ENCODE measurements around the gene CHCHD3. TPM values are rescaled to one million over a fixed set of nuclear protein-coding genes. Genes with fewer than 3 reads are reported as not detected.

Gene CHCHD3
- total and polyA plus RNA-seq, 2 donors (not counting 1 experiment from before 2014, with no cell fraction given) = 80.8 to 94.0 TPM

DNA sequence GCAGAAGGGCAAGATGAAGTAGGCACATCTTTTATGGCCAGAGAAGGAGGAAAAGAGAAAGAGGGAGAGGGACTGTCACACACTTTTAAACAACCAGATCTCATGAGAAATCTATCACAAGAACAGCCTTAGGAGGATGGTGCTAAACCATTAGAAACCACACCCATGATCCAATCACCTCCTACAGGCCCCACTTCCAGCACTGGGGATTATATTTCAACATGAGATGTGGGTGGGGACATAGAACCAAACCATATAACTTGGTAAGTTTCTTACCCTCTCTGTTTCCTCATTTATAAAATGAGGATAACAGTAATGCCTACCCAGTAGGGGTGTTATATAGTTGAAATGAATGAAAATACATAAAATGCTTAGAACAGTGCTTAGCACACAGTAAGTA is 66.0 kb downstream of the CHCHD3 start:
- H3K4me2 ChIP-seq (ENCODE audit: extremely low read depth, insufficient read depth, low read length) = no peak overlapping the region
- no peaks in the 10 kb centered on the region for H3K27me3 ChIP-seq (ENCODE audit: control insufficient read depth, insufficient read depth, low read length)
- DNase-seq (ENCODE audit: low read depth in 2 of 2) = no peak
- H3K4me3 ChIP-seq (replicated peaks in 1 of 4; ENCODE audit: control extremely low read depth in 1 of 4, insufficient read depth in 1 of 4, low read depth in 3 of 4, low read length in 4 of 4) = no peak overlapping the region
- H3K4me1 ChIP-seq (ENCODE audit: control insufficient read depth, extremely low read depth, insufficient read depth, low read length) = no peaks in the 10 kb centered on the region
- no peaks in the 10 kb centered on the region for H3K36me3 ChIP-seq (ENCODE audit: control insufficient read depth, insufficient read depth, low read length)
- H3K79me2 ChIP-seq (ENCODE audit: control insufficient read depth, insufficient read depth, low read length) = no peaks in the 10 kb centered on the region
- TF ChIP-seq CTCF (conservative IDR thresholded peaks at IDR 0.05 in 1 of 2, IDR thresholded peaks at IDR 0.05 in 1 of 2; ENCODE audit: low read depth in 1 of 2, low read length in 2 of 2) = no peak
- TF ChIP-seq EZH2 (IDR thresholded peaks at IDR 0.05; ENCODE audit: low read length, missing control alignments) = no peak
- no peak overlapping the region for H2AFZ ChIP-seq (ENCODE audit: low read length)
- no peak overlapping the region for H3K9ac ChIP-seq (ENCODE audit: insufficient read depth, low read length)
- H4K20me1 ChIP-seq (ENCODE audit: control insufficient read depth, extremely low read depth, insufficient read depth, low read length) = no peaks in the 10 kb centered on the region
- no peak overlapping the region for H3K27ac ChIP-seq (ENCODE audit: insufficient read depth, low read length)
- H3K9me3 ChIP-seq (ENCODE audit: control insufficient read depth, insufficient read depth, low read depth, low read length) = no peaks in the 10 kb centered on the region

DNA sequence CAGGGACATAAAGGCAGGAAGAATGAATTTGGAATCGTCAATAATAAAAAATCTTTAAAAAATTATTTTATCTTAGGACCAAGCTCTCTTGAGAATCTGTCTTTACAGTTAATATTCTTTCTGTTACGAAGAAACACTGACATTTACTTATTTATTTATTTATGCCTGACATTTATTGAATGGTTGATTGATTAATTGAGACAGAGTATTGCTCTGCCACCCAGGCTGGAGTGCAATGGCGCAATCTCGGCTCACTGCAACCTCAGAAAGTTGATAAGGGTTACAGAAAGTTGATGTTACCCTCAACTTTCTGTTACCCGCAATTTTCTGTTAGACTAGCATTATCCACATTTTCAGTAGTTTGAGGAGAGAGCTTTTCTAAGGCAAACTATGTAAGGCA is 70.1 kb downstream of the CHCHD3 start:
- TF ChIP-seq CTCF (conservative IDR thresholded peaks at IDR 0.05 in 1 of 2, IDR thresholded peaks at IDR 0.05 in 1 of 2; ENCODE audit: low read depth in 1 of 2, low read length in 2 of 2) (no peak), EZH2 (IDR thresholded peaks at IDR 0.05; ENCODE audit: low read length, missing control alignments) (no peak)
- Histone ChIP-seq H3K79me2 (ENCODE audit: control insufficient read depth, insufficient read depth, low read length) (no peaks in the 10 kb centered on the region), H4K20me1 (ENCODE audit: control insufficient read depth, extremely low read depth, insufficient read depth, low read length) (no peaks in the 10 kb centered on the region), H3K27ac (ENCODE audit: insufficient read depth, low read length) (no peak overlapping the region), H3K9ac (ENCODE audit: insufficient read depth, low read length) (no peak overlapping the region), H3K4me1 (ENCODE audit: control insufficient read depth, extremely low read depth, insufficient read depth, low read length) (no peaks in the 10 kb centered on the region), H3K4me2 (ENCODE audit: extremely low read depth, insufficient read depth, low read length) (no peak overlapping the region), H3K27me3 (ENCODE audit: control insufficient read depth, insufficient read depth, low read length) (no peaks in the 10 kb centered on the region), H3K9me3 (ENCODE audit: control insufficient read depth, insufficient read depth, low read depth, low read length) (no peaks in the 10 kb centered on the region), H3K36me3 (ENCODE audit: control insufficient read depth, insufficient read depth, low read length) (no peaks in the 10 kb centered on the region), H3K4me3 (replicated peaks in 1 of 4; ENCODE audit: control extremely low read depth in 1 of 4, insufficient read depth in 1 of 4, low read depth in 3 of 4, low read length in 4 of 4) (no peak overlapping the region), H2AFZ (ENCODE audit: low read length) (no peak overlapping the region)
- no peak for DNase-seq (ENCODE audit: low read depth in 2 of 2)

DNA sequence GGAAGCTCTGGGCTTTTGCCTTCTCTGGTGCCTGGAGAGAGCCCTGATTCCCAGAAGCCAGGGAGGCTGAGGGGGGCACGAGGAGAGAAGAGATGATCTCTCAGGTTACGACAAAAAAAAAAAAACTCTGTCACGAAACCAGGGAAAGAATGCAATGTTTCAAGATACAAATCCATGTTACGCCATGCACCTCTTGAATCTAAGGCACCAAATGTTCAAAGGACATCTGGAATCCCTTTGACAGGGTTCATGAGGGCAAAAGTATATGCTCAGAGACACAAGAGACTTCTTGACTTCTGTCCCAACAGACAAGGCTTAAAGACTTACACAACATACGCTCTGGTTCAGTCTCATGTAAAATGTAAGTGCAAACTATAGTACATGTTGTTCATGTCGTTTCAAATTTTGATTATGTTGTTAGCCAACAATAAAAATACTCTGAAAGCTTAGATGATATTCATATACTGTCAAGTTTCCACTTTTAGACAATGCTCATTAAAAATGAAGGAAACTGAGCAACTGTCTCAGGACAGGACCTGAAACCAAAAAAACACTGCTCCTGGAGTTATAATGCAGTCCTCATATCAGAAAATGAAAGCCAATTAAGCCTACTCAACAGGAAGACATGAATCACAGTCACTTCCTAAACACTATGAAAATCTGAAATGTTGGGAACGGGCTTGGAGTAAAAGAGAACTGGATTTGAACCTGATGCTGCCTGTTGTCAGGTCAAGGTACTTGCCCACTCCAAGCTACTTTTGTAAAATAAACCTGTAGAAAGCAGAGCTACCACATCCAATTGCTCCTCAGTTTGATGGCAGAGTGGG is 72.3 kb downstream of the CHCHD3 start:
- no peaks in the 10 kb centered on the region for H3K27me3 ChIP-seq (ENCODE audit: control insufficient read depth, insufficient read depth, low read length)
- H3K9me3 ChIP-seq (ENCODE audit: control insufficient read depth, insufficient read depth, low read depth, low read length) = no peaks in the 10 kb centered on the region
- H3K9ac ChIP-seq (ENCODE audit: insufficient read depth, low read length) = no peak overlapping the region
- no peak overlapping the region for H2AFZ ChIP-seq (ENCODE audit: low read length)
- no peak for DNase-seq (ENCODE audit: low read depth in 2 of 2)
- H3K27ac ChIP-seq (ENCODE audit: insufficient read depth, low read length) = no peak overlapping the region
- TF ChIP-seq EZH2 (IDR thresholded peaks at IDR 0.05; ENCODE audit: low read length, missing control alignments) (no peak), CTCF (conservative IDR thresholded peaks at IDR 0.05 in 1 of 2, IDR thresholded peaks at IDR 0.05 in 1 of 2; ENCODE audit: low read depth in 1 of 2, low read length in 2 of 2) (no peak)
- no peak overlapping the region for H3K4me3 ChIP-seq (replicated peaks in 1 of 4; ENCODE audit: control extremely low read depth in 1 of 4, insufficient read depth in 1 of 4, low read depth in 3 of 4, low read length in 4 of 4)
- H3K4me1 ChIP-seq (ENCODE audit: control insufficient read depth, extremely low read depth, insufficient read depth, low read length) = no peaks in the 10 kb centered on the region
- H3K4me2 ChIP-seq (ENCODE audit: extremely low read depth, insufficient read depth, low read length) = no peak overlapping the region
- H3K36me3 ChIP-seq (ENCODE audit: control insufficient read depth, insufficient read depth, low read length) = no peaks in the 10 kb centered on the region
- H3K79me2 ChIP-seq (ENCODE audit: control insufficient read depth, insufficient read depth, low read length) = no peaks in the 10 kb centered on the region
- H4K20me1 ChIP-seq (ENCODE audit: control insufficient read depth, extremely low read depth, insufficient read depth, low read length) = no peaks in the 10 kb centered on the region
